GM19239 (cell line): Measurements from ENCODE around the gene IGIP.

Source experiments
- DNase-seq: peaks from one replicate; pipeline ENCODE4 v3.0.0; 2011; ENCODE audit warnings: low spot score; ENCODE audit not compliant: insufficient read length
- FAIRE-seq: peaks from 2 replicates; lab custom pipeline; 2011; peaks lifted over from hg19 to GRCh38; lab: Jason Lieb, UNC

The IGIP gene

GRCh38 chr5:140111011-140111858 lies 14.5 kb upstream of the IGIP start:
- DNase-seq (no peak), FAIRE-seq (no peak)

DNA sequence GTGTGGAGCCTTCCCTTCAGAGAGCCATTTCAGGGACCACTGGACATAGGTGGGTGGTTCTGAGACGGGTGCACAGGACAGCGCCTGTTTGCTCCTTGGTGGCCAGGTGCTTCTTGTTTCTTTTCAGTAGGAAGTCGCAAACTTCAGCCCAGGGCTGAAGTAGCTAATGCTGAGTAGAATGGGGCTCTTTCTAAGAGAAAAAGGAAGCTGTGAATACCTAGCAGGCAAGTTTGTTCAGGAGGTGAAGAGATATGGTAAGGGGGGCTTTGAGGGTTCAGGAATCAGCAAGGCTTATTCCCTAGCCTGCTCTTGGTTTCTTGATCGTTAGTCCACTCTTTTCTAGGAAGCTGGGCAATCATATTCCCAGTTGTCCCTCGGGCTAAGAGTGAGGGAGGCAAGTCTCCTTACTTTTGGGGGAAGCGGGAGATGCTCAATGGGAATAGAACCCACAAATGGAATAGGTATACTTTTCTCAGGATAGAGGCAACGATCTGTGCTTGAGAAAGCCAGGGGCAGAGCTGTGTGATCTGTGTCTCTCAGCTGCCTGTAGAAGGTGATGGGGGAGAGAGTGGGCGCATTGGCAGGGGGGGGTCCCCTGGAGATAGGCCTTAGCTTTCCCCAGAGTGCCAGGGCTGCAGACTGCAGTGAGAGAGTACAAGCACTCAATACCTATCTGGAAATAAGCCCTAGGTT lies 13.7 kb upstream of the IGIP start:
- FAIRE-seq (no peak), DNase-seq (no peak)

GRCh38 chr5:140112685-140113179 lies 13.0 kb upstream of the IGIP start:
- DNase-seq = no peak
- no peak for FAIRE-seq

DNA sequence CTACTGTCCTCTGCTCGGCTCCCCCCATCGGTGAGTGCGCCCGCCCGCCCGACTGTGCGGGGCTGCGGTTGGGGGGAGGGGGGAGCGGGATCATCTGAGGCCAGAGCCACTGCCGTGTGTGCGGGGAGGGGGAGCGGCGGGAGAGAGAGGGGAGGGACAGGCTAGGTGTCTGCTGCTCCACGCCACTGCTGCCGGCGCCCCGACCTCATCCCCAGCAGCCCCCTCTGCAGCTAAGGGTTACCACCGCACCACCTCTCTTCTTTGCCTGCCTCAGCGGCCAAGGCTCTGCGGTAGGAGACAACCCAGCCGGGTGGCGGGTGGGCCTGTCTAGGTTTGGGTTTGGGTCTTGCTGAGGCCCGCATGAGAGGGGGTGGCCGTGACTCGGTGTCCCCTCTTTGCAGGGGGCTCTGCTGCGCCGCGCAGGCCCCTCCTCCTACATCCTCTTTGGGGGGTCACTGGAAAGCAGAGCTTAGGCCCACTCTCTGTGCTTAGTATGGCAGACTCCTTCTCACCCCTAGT lies 12.5 kb upstream of the IGIP start:
- no peak for DNase-seq
- peak; percentile 60 for FAIRE-seq

DNA sequence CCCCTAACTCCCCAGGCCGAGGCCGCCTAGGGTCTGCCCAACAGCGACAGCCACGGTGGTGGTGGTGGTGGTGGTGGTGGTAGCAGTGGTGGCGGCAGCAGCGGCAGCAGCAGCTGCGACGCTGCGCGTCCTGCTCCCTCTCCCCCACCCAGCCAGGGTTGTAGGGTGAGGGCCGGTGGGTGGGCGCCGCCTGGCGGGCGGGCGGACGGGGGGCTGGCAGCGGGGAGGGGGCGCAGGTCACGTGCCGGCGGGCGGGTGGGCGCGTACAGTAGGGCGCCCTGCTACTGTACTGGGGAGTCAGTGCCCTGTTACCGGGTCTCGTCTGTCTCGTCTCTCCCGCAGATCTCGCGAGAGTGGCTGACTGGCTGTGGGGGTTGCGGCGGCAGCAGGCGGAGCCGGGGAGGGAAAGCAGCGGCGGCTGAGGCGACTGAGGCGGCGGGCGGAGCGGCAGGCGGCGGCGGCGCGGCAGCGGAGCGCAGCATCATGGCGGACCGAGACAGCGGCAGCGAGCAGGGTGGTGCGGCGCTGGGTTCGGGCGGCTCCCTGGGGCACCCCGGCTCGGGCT lies 12.0 kb upstream of the IGIP start, which contains the start of gene PURA:
PURA (plus strand) TSS at position 411 of the 565 bp plus-strand sequence; CDS start at position 484, 73 bp downstream.
- peak; percentile 96 for DNase-seq
- peak; percentile 87 for FAIRE-seq

DNA sequence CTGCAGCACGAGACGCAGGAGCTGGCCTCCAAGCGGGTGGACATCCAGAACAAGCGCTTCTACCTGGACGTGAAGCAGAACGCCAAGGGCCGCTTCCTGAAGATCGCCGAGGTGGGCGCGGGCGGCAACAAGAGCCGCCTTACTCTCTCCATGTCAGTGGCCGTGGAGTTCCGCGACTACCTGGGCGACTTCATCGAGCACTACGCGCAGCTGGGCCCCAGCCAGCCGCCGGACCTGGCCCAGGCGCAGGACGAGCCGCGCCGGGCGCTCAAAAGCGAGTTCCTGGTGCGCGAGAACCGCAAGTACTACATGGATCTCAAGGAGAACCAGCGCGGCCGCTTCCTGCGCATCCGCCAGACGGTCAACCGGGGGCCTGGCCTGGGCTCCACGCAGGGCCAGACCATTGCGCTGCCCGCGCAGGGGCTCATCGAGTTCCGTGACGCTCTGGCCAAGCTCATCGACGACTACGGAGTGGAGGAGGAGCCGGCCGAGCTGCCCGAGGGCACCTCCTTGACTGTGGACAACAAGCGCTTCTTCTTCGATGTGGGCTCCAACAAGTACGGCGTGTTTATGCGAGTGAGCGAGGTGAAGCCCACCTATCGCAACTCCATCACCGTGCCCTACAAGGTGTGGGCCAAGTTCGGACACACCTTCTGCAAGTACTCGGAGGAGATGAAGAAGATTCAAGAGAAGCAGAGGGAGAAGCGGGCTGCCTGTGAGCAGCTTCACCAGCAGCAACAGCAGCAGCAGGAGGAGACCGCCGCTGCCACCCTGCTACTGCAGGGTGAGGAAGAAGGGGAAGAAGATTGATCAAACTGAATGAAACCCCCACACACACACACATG lies 11.2 kb upstream of the IGIP start:
- DNase-seq (no peak), FAIRE-seq (peak; percentile 28)

DNA sequence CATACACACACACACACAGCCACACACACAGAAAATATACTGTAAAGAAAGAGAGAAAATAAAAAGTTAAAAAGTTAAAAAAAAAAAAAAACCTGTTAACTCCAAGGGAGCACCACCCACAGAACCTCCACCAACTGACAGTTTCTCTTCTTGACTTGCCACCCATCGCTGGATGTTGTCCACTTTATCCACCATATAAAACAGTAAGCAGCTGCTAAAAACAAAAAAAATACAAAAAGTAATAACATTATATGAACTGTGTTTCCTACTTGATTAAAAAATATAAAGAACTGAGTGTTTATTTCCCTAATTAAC lies 10.6 kb upstream of the IGIP start:
- DNase-seq (no peak), FAIRE-seq (no peak)

DNA sequence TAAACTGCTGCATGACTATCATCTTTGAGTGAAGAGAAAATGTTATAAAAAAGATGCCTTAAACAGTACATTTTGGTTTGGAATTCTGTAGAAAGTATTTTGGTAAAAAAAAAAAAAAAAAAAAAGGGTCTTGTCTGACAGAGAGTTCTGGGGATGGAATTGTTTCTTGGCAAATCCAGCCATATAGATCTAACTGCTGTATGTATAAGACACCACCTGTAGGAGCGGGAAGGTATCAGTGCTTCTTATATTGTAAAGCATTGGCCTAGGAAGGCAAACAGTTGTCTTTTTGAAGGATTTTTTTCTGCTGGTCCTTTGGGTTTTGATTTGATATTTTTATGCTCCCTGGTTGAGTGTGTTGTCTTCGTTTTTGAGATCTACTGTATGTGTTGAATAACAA lies 9.0 kb upstream of the IGIP start:
- no peak for DNase-seq
- FAIRE-seq = no peak

- DNase-seq (no peak), FAIRE-seq (no peak)
Observed at GRCh38 chr5:140117523-140117922, 8.2 kb upstream of the IGIP start.

DNA sequence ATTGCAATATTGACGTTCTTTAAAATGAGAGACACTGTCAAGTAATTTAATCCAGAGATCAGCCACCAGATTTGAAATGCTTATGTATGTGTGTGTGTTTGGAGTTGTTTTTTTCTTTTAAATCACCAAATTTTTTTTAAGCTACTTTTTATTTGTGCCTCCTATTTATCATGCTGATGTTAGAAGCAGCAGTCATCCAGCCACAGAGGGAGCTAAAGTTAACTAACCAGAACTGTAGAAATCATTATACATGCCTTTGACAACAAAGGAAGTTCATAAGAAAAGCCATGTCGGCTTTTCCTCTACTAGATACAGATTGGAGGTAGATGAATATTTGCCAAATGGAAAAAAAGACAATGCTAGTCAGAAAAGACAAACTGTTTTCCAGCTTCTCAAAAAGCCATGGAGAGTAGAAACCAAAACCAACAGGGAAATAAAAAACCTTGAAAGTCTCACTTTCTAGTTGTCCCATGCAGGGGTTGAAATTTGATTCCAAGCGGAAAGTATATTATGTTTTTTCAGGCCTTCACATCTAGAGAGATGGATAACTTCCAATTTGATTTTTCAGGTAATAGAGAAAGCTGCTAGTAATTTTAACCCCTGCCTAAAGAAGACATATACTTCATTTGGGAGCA lies 7.3 kb upstream of the IGIP start:
- no peak for FAIRE-seq
- no peak for DNase-seq

DNA sequence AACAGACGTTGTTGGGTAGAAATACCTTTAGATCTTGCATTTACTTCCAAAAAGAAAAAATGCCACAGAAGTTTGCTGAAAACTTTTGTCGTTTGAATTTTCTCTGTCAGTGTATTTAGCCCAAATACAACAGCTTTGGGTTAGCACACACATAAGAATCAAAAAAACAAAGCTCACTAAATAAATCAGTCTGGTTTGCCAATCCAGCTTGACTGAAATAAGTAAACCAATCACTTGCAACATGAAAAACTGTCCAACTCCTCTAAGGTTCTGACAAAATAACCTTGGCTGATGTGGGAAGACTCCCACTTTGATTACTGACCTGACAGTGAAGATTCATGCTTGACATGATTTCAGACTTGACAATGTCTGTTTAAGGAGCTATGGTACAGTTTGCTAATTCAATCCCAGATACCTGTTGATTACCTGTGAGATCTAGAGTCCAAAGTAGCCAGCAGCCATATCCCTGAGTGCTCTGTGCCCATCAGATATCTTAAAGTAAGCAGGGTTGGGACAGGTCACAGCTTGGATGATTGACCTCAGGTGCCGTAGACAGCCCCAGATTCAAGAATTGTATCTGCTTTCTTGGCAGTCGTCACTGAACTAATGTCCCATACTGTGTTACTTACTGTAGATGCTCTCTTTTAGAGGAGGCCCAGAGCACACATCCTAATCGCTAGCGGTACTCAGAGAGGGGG lies 727 bp downstream of the IGIP start:
- no peak for DNase-seq
- FAIRE-seq = no peak

DNA sequence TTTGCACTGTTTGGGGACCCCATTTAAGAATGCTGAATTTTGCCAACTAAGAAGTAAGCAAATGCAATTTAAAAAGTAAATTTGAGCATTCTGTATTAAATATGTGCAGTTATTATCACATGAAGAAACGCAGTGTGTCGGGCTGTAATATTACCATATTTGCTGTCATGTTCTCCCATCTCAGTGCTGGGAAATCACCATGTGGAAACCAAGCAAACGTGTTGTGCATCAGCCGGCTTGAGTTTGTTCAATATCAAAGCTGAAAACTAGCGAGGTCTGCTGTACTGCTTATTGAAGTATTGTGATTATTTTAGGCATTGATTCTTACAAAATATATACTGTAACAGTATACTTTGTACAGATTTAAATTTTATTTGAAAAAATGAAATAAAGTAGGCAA lies 2.6 kb downstream of the IGIP start:
- FAIRE-seq (no peak), DNase-seq (no peak)

GRCh38 chr5:140130949-140131733 lies 5.4 kb downstream of the IGIP start:
- FAIRE-seq (no peak), DNase-seq (no peak)

DNA sequence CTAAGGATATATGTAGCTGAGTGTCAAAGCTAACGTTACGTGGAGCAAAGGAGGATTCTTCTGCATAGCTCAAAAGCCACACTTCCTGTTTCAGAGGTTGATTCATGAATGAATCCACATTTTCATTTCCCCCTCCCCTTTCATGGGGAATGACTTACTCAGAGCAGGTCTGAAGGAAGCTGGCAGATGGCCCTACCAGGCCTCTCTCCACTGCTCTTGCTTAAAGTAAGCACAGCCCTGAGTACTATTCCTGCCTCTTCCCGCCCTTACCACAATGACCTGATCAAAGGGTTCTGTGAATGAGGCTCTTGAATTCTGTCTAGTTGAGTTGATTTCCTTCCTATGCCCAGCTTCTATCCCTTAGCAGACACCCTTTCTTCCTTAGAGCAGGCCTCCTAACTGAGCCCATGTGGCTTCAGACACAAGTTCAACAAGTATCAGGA lies 6.3 kb downstream of the IGIP start:
- DNase-seq (no peak), FAIRE-seq (peak; percentile 67)

DNA sequence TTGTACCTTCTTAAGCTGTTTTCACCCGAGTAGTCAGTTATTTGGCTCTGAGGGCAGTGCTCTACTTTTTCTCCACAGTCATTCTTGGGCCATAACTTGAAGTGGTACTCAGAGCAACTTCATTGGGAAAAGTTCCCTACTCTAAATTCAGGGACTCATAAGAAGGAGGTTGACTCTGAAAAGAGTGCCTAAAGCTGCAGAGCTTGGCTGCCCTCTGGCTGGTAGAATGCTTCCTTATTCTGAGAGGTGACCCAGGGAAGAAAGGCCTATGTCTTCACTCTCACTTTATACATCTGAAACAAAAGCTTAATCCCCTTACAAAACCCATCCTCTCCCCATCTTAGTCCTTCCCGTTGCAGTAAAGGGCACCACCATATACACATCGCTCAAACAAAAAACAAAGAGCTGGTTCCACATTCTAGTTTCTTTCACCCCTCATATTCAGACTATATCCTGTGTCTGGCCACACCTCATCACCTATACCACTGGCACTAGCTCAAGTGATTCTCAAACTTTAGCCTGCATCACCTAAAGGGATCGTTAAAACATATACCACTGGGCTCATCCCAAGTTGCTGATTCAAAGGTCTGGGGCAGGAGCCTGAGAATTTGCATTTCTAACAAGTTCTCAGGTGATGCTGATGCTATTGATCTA lies 7.9 kb downstream of the IGIP start:
- DNase-seq (no peak), FAIRE-seq (peak; percentile 33)

DNA sequence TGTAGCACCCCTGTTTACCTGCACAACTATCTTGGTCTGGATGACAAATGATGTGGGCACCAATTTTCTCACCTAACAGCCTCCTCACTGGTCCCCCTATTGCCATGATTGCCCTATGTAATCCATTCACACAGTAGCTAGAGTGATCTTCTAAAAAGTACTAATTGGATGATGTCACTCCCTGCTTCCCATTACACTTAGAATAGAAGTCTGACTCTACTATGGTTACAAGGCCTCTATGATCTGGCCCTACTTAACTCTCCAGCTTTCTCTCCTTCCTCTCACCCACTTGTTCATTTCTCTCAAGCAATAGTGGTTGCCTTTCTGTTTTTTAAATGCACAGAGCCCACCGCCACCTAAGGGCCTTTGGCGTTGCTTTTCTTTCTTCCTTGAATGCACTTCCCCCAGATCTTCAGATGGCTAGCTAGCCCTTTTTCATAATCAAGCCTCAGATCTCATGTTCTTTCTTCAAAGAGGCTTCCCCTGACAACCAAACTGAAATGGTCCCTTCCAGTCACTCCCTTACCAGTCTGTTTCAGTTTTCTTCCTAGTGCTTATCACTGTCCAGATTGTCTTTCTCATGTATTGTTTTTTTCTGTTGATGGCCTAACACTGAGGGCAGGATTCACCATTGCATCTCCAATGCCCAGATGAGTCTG lies 8.7 kb downstream of the IGIP start:
- no peak for FAIRE-seq
- no peak for DNase-seq

DNA sequence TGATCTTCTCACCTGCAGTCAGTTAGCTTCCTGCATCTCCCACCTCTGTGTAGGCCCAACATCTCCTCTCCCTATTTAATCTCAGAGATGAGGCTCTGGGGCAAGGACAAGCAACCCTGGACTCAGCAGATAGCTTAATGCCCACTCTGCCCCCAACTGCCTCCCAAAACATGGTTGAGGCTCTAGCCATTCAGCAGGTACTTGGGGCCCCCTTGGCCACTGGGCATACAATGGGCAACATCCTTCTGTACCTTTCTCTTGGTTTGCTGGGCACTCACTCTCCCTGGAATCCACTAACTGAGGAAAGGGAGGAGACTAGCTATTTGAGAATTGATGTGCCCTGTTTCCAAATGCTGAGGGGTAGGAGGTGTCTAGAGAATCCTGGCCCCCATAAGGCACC lies 9.4 kb downstream of the IGIP start:
- FAIRE-seq = no peak

More for the DNA sequence above, 9.4 kb downstream of the IGIP start:
- no peak for DNase-seq
